GM12878 (cell line): Measurements from ENCODE around the gene SHISA2.

Experiments used
- BHLHE40 ChIP-seq, 2 experiments: fragments of 450-650 bp in 1 of 2; IDR thresholded peaks; 2 replicates each; pipeline ENCODE4 v1.6.1; 2011 to 2017; ENCODE audit warnings: low read depth in 2 of 2, borderline replicate concordance in 1 of 2, improper control_type of control experiment in 1 of 2, low read length in 1 of 2, mild to moderate bottlenecking in 1 of 2
- BRCA1 ChIP-seq: IDR thresholded peaks from 2 replicates; pipeline ENCODE4 v1.6.1; 2011; ENCODE audit warnings: low read depth, low read length, improper control_type of control experiment
- CHD4 ChIP-seq: fragments of 200-600 bp; sonication (generic); IDR thresholded peaks from 2 replicates; pipeline ENCODE4 v1.6.1; 2016; ENCODE audit warnings: mild to moderate bottlenecking
- CTCF ChIP-seq, 3 experiments: IDR thresholded peaks in 2 of 3; conservative IDR thresholded peaks in 1 of 3; 2 replicates each; pipeline ENCODE4 v1.5.1; 2011; ENCODE audit warnings: low read depth in 3 of 3, low read length in 3 of 3, mild to moderate bottlenecking in 3 of 3, control low read depth in 2 of 3, moderate library complexity in 2 of 3, inconsistent platforms in 1 of 3, mixed read lengths in 1 of 3; ENCODE audit not compliant: control insufficient read depth in 2 of 3, insufficient read depth in 1 of 3; ENCODE audit errors: extremely low read depth in 1 of 3
- ESRRA ChIP-seq: IDR thresholded peaks from 2 replicates; pipeline ENCODE4 v1.6.1; 2012; ENCODE audit warnings: mild to moderate bottlenecking, low read length, improper control_type of control experiment
- FOXM1 ChIP-seq: IDR thresholded peaks from 2 replicates; pipeline ENCODE4 v1.6.1; 2012; ENCODE audit warnings: low read depth, mild to moderate bottlenecking, inconsistent platforms, low read length, moderate library complexity
- POLR2AphosphoS5 ChIP-seq: IDR thresholded peaks from 2 replicates; pipeline ENCODE4 v1.6.1; 2011; ENCODE audit warnings: mild to moderate bottlenecking, low read length, inconsistent platforms
- SMAD1 ChIP-seq: fragments of 450-650 bp; IDR thresholded peaks from 2 replicates; pipeline ENCODE4 v1.6.1; 2018; ENCODE audit warnings: mild to moderate bottlenecking, low read depth; ENCODE audit not compliant: partially characterized antibody
- SMARCA5 ChIP-seq: fragments of 450-650 bp; IDR thresholded peaks from 2 replicates; pipeline ENCODE4 v1.6.1; 2017; ENCODE audit warnings: mild to moderate bottlenecking
- SUPT20H ChIP-seq: IDR thresholded peaks from 2 replicates; pipeline ENCODE4 v1.6.1; 2011; ENCODE audit warnings: low read depth, mild to moderate bottlenecking, low read length, moderate library complexity, borderline replicate concordance; ENCODE audit not compliant: control insufficient read depth
- TAF1 ChIP-seq: IDR thresholded peaks from 2 replicates; pipeline ENCODE4 v1.6.1; 2011; ENCODE audit warnings: mild to moderate bottlenecking, low read depth, low read length, borderline replicate concordance
- ZBTB11 ChIP-seq: fragments of 450-650 bp; formaldehyde crosslinking; IDR thresholded peaks from 2 replicates; pipeline ENCODE4 v1.5.0; 2022; ENCODE audit warnings: mild to moderate bottlenecking, missing genetic modification characterization
- TF ChIP-seq, protein P1 (sequence below): IDR thresholded peaks from 2 replicates; pipeline ENCODE4 v1.6.1; 2012; ENCODE audit warnings: mild to moderate bottlenecking, low read depth, low read length
- TF ChIP-seq, protein P2 (sequence below): fragments of 450-650 bp; IDR thresholded peaks from 2 replicates; pipeline ENCODE4 v1.6.1; 2017; ENCODE audit warnings: mild to moderate bottlenecking, low read depth, inconsistent platforms; ENCODE audit not compliant: poor library complexity, severe bottlenecking

GRCh38 chr13:26051657-26052311 is at the start of gene SHISA2:
- TF ChIP-seq BRCA1 = no peak
- no peak for TF ChIP-seq CTCF (IDR thresholded peaks at IDR 0.05 in 2 of 3, conservative IDR thresholded peaks at IDR 0.05 in 1 of 3; ENCODE audit: control insufficient read depth in 2 of 3, extremely low read depth in 1 of 3, insufficient read depth in 1 of 3, low read depth in 3 of 3, low read length in 3 of 3)
- TF ChIP-seq TAF1 = no peak
- no peak for TF ChIP-seq POLR2AphosphoS5
- no peak for TF ChIP-seq BHLHE40 (IDR thresholded peaks at IDR 0.05; ENCODE audit: borderline replicate concordance in 1 of 2, low read depth in 2 of 2, low read length in 1 of 2)
- TF ChIP-seq ESRRA = no peak
- no peak for TF ChIP-seq ZBTB11 (CRISPR knock-in tag)
- no peak for TF ChIP-seq SMARCA5
- TF ChIP-seq CHD4 = no peak
- no peak for TF ChIP-seq SMAD1
- TF ChIP-seq SUPT20H = no peak
- TF ChIP-seq, protein P1, sequence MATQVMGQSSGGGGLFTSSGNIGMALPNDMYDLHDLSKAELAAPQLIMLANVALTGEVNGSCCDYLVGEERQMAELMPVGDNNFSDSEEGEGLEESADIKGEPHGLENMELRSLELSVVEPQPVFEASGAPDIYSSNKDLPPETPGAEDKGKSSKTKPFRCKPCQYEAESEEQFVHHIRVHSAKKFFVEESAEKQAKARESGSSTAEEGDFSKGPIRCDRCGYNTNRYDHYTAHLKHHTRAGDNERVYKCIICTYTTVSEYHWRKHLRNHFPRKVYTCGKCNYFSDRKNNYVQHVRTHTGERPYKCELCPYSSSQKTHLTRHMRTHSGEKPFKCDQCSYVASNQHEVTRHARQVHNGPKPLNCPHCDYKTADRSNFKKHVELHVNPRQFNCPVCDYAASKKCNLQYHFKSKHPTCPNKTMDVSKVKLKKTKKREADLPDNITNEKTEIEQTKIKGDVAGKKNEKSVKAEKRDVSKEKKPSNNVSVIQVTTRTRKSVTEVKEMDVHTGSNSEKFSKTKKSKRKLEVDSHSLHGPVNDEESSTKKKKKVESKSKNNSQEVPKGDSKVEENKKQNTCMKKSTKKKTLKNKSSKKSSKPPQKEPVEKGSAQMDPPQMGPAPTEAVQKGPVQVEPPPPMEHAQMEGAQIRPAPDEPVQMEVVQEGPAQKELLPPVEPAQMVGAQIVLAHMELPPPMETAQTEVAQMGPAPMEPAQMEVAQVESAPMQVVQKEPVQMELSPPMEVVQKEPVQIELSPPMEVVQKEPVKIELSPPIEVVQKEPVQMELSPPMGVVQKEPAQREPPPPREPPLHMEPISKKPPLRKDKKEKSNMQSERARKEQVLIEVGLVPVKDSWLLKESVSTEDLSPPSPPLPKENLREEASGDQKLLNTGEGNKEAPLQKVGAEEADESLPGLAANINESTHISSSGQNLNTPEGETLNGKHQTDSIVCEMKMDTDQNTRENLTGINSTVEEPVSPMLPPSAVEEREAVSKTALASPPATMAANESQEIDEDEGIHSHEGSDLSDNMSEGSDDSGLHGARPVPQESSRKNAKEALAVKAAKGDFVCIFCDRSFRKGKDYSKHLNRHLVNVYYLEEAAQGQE = no peak
- TF ChIP-seq, protein P2, sequence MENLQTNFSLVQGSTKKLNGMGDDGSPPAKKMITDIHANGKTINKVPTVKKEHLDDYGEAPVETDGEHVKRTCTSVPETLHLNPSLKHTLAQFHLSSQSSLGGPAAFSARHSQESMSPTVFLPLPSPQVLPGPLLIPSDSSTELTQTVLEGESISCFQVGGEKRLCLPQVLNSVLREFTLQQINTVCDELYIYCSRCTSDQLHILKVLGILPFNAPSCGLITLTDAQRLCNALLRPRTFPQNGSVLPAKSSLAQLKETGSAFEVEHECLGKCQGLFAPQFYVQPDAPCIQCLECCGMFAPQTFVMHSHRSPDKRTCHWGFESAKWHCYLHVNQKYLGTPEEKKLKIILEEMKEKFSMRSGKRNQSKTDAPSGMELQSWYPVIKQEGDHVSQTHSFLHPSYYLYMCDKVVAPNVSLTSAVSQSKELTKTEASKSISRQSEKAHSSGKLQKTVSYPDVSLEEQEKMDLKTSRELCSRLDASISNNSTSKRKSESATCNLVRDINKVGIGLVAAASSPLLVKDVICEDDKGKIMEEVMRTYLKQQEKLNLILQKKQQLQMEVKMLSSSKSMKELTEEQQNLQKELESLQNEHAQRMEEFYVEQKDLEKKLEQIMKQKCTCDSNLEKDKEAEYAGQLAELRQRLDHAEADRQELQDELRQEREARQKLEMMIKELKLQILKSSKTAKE = no peak
- TF ChIP-seq FOXM1 = no peak
